PFSK-1 (cell line): ENCODE measurements around the gene HSPA12A.

Experiments used
- FOXP2 ChIP-seq: optimal IDR thresholded peaks from 2 replicates; pipeline ENCODE3; 2011; ENCODE audit warnings: borderline replicate concordance, control low read depth, inconsistent platforms; ENCODE audit not compliant: insufficient read depth; ENCODE audit errors: extremely low read length, extremely low read depth
- POLR2AphosphoS5 ChIP-seq: IDR thresholded peaks from 2 replicates; pipeline ENCODE4 v1.6.1; 2012; ENCODE audit warnings: low read depth, mild to moderate bottlenecking, control low read depth, low read length, moderate library complexity
- SIN3A ChIP-seq: IDR thresholded peaks from 2 replicates; pipeline ENCODE4 v1.6.1; 2012; ENCODE audit warnings: mild to moderate bottlenecking, low read length, moderate library complexity, borderline replicate concordance; ENCODE audit not compliant: insufficient read depth
- TAF1 ChIP-seq: IDR thresholded peaks from 2 replicates; pipeline ENCODE4 v1.6.1; 2012; ENCODE audit warnings: low read length, control low read depth, borderline replicate concordance; ENCODE audit not compliant: insufficient read depth
- TF ChIP-seq, protein P1 (sequence below), 2 experiments: IDR thresholded peaks; 2 replicates each; pipeline versions ENCODE4 v1.6.1 to v1.8.0; 2011 to 2012; ENCODE audit warnings: low read depth in 2 of 2, low read length in 2 of 2, control low read depth in 1 of 2, inconsistent platforms in 1 of 2, mild to moderate bottlenecking in 1 of 2, moderate library complexity in 1 of 2; ENCODE audit not compliant: insufficient read depth in 1 of 2

The HSPA12A gene

DNA sequence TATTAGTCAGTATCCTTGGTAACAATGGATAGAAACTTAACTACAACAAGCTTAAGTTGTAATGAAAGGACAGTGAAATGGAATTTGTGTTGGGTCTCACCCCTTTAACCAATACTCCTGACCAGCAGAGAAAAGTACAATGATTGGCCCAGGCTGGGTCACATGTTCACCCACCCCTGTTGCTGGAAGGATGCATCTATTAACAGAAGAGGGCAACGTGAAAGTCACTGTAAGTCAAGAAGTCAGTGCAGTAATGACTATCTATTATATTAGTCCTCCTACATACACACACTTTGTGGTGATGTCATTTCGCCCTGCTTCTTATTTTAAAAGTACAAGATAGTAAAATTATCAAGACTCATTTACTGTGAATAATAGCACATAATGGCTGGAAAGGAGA, 105.4 kb downstream of the HSPA12A start:
- TF ChIP-seq, protein P1, sequence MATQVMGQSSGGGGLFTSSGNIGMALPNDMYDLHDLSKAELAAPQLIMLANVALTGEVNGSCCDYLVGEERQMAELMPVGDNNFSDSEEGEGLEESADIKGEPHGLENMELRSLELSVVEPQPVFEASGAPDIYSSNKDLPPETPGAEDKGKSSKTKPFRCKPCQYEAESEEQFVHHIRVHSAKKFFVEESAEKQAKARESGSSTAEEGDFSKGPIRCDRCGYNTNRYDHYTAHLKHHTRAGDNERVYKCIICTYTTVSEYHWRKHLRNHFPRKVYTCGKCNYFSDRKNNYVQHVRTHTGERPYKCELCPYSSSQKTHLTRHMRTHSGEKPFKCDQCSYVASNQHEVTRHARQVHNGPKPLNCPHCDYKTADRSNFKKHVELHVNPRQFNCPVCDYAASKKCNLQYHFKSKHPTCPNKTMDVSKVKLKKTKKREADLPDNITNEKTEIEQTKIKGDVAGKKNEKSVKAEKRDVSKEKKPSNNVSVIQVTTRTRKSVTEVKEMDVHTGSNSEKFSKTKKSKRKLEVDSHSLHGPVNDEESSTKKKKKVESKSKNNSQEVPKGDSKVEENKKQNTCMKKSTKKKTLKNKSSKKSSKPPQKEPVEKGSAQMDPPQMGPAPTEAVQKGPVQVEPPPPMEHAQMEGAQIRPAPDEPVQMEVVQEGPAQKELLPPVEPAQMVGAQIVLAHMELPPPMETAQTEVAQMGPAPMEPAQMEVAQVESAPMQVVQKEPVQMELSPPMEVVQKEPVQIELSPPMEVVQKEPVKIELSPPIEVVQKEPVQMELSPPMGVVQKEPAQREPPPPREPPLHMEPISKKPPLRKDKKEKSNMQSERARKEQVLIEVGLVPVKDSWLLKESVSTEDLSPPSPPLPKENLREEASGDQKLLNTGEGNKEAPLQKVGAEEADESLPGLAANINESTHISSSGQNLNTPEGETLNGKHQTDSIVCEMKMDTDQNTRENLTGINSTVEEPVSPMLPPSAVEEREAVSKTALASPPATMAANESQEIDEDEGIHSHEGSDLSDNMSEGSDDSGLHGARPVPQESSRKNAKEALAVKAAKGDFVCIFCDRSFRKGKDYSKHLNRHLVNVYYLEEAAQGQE (IDR thresholded peaks at IDR 0.05; ENCODE audit: insufficient read depth in 1 of 2, low read depth in 2 of 2, low read length in 2 of 2): no peak
- TF ChIP-seq SIN3A: no peak
- no peak for TF ChIP-seq FOXP2
- no peak for TF ChIP-seq TAF1
- no peak for TF ChIP-seq POLR2AphosphoS5

DNA sequence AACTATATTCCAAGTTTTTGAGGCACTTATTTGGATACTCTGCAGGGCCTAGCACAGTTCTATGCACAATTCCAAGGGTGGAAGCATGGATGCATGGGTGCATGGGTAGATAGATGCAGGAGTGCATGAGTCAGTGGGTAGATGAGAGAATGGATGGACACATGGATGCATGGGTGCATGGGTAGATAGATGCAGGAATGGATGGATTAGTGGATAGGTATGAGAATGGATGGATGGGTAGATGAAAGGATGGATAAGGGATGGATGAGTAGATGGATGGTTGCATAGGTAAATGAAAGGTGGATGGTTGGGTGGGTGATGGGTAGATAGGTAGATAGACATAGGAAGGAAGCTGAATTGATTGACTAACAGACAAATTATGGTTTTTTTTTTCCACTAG, 106.0 kb downstream of the HSPA12A start:
- TF ChIP-seq TAF1 (no peak), SIN3A (no peak), POLR2AphosphoS5 (no peak), FOXP2 (no peak)
- TF ChIP-seq, protein P1 (IDR thresholded peaks at IDR 0.05; ENCODE audit: insufficient read depth in 1 of 2, low read depth in 2 of 2, low read length in 2 of 2): no peak

DNA sequence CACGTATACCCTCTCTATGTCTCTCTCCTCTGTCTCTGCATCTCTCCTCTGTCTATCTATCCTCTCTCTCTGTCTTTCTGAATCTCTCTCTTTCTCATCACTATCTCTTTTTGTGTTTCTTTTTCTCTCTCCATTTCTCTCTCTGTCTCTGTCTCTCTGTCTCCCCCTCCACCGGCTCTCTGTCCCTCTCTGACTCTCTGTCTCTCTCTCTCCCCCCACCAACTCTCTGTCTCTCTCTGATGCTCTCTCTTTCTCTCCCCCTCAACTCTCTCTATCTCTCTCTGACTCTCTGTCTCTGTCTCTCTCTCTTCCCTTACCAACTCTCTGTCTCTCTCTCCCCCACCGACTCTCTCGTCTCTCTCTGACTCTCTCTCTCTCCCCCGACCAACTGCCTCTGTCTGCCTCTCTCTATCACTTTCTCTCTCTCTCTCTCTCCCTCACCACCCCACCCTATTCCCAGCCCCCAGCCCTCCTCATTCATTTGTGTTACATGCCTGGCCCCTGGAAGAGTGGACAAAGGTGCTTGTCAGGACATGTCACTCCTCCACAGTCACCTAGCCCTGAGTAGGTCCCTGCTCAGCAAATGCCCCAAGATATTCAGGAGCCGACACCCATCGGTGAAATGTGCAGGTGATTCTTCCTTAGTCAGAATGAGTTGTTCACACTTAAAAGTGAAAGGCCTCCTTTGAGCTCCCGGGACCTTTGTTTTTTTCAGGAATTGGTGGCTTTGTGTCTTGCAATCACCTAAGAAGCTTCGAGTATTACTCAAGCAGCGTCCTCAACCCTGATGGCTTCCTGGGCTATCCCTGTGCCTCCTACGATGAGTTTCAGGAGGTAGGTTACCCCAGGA, 108.0 kb downstream of the HSPA12A start:
- TF ChIP-seq POLR2AphosphoS5 (no peak), TAF1 (no peak), FOXP2 (no peak), SIN3A (no peak)
- TF ChIP-seq, protein P1 (IDR thresholded peaks at IDR 0.05; ENCODE audit: insufficient read depth in 1 of 2, low read depth in 2 of 2, low read length in 2 of 2): no peak

DNA sequence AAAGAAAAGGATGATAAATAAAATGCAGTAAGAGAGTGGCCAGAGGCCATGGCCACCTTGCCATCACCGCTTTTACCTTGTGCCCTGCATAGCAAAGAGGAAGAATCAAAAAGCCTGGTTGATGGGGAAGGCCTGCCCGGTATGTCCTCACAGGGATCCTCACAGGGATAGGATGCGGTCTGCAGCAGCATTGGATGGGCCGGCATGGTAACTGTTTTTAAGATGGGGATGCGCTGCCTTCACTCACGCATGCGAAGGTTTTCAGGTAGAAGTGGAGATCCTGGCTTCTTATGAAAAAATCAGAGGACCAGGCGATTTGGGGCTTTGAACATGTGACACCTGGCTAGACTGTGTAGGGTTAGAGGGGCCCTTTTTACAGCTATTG, 109.2 kb downstream of the HSPA12A start:
- no peak for TF ChIP-seq POLR2AphosphoS5
- TF ChIP-seq TAF1: no peak
- no peak for TF ChIP-seq FOXP2
- TF ChIP-seq SIN3A: no peak
- TF ChIP-seq, protein P1 (IDR thresholded peaks at IDR 0.05; ENCODE audit: insufficient read depth in 1 of 2, low read depth in 2 of 2, low read length in 2 of 2): no peak

DNA sequence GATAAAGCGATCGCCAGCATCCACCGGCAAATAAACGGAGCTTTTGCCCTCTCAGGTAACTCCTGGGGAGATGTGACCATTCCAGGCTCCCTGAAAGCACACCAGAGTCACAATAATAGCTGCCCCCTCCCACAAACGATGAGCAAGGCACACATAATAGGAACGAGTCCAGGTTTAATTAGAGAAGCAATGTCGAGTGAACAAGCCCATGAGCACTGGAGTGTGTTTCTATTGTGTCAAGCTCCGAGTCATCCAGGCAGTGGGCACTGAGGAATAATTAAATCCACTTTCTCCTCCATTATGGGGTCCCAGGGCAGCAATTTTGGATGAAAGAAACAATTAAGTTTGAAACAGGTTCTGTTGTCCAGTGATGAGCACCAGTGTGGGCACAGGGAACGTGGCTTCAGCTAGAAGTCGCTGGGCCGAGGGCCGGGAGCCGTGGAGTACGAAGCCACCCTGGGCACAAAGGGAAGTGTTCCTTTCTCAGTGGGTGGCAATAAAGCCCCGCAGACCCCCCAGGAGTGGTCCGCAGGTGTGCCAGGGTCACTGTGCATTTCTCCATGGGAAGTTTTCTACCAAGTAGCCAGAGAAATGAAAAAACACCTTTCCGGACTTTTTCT, 109.7 kb downstream of the HSPA12A start:
- TF ChIP-seq FOXP2 (no peak), TAF1 (no peak), POLR2AphosphoS5 (no peak), SIN3A (no peak)
- TF ChIP-seq, protein P1 (IDR thresholded peaks at IDR 0.05; ENCODE audit: insufficient read depth in 1 of 2, low read depth in 2 of 2, low read length in 2 of 2): no peak
